GM13976 (cell line): ENCODE results near the gene CHFR.
"Not testable (repeated sequence)": the region's sequence is repeated elsewhere in the genome, so short reads cannot be mapped to it uniquely, and the experiment has no call there.

Experiments
- DNase-seq: peaks from one replicate; pipeline ENCODE4 v3.0.0; 2012; ENCODE audit warnings: low spot score
- in situ Hi-C: fragments of 300-500 bp; cut with MboI; formaldehyde crosslinking; loops from one replicate; pipeline ENCODE4 v1.12.0; 2022; ENCODE audit warnings: low sequenced_read_pairs, mixed read lengths, inconsistent platforms; ENCODE audit not compliant: unreplicated experiment
- TF ChIP-seq, protein P1 (sequence below): IDR thresholded peaks from 2 replicates; pipeline ENCODE4 v1.5.1; 2012; ENCODE audit warnings: borderline replicate concordance, mild to moderate bottlenecking; ENCODE audit not compliant: insufficient read depth; ENCODE audit errors: extremely low read depth, missing control alignments, control extremely low read depth

The CHFR gene

DNA sequence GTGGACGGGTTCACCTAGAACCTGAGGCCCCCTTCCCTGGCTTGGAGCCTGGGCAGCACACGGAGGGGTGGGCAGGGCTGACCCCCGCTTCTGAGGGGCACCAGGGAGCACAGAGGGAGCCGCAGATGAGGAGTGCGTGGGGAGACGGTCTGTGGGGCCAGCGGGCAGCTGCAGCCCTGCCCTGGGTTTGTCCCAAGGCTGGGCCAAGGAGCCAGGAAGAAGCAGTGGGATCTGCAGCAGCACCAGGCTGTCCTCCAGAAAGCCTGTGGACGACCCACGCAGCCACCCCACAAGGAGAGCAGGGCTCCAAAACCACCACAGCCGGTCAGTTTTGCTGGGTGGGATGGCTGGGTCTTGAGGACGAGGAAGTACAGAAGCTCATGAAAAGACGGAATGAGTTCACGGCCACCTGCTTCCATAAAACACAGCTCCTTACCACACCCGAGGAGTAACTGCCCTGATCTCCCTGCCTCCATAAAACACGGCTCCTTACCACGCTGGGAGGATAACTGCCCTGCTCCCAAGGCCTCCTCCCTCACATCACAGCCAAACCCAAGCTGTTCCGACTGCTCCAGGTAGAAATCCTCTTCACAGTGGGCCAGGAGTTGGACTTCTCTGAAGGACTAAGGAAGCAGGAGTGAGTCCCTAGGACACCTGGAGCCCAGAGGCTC, 48.9 kb downstream of the CHFR start:
- TF ChIP-seq, protein P1, sequence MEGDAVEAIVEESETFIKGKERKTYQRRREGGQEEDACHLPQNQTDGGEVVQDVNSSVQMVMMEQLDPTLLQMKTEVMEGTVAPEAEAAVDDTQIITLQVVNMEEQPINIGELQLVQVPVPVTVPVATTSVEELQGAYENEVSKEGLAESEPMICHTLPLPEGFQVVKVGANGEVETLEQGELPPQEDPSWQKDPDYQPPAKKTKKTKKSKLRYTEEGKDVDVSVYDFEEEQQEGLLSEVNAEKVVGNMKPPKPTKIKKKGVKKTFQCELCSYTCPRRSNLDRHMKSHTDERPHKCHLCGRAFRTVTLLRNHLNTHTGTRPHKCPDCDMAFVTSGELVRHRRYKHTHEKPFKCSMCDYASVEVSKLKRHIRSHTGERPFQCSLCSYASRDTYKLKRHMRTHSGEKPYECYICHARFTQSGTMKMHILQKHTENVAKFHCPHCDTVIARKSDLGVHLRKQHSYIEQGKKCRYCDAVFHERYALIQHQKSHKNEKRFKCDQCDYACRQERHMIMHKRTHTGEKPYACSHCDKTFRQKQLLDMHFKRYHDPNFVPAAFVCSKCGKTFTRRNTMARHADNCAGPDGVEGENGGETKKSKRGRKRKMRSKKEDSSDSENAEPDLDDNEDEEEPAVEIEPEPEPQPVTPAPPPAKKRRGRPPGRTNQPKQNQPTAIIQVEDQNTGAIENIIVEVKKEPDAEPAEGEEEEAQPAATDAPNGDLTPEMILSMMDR = no peak
- no peak for DNase-seq
- in situ Hi-C loops = no loop called here

DNA sequence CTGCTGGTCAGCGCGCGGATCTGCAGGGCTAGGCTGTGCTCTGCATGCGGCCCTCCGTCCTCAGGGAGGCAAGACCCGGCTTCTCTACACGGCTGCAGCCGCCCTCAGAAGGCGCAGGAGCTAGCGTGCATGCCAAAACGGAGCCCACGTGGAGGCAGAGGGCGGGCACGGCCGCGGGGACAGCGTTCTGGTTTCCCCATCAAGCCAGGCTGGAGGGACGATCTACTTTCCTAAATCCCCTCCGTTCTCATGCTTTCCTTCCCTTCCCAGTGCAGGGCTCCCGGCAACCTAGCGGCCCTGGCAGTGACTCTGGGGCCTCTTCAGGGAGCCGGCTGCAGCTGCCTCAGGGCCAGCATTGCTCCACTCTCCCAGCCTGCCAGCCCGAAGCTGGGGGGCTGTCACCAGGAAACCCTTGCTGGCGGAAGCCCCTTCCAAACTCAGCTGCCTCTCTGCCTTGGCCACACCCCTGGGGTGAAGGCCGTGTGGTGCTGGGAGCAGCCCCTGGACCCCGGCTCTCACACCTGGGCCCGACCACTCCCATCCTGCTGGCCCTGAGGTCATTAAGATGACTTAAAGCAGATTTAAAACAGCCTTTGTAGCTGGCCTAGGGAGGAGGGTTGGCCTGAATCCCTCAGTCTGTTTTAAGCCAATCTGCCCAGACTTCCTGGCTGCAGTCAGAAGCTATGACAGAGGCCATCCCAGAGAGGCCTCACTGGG, 49.6 kb downstream of the CHFR start:
- in situ Hi-C loops = no loop called here
- TF ChIP-seq, protein P1 = no peak
- no peak for DNase-seq

DNA sequence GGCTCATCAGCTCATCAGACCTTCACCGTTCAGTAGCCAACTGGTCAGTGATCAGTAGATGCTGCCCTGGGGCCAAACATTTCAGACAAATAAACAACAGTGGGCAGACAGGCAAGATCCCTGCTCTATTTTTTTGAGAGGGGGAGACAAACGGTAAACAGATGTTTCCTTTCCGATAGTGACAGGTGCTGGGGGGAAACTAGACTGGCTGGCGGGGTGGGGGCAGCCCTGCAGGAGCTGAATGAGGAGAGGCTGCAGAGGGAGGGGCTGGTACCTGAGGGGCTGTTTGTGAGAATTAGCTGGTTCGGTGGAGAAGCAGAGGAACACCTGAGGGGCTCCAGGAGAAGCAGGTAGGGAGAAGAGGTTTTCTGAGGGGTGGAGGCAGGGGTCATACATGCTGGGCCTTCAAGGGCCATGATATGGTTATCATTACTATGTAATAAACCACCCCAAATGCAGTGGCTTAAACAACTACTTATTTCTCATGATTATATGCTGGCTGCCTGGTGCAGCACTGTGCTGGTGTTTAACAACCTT, 50.5 kb downstream of the CHFR start:
- TF ChIP-seq, protein P1 = no peak
- in situ Hi-C loops = no loop called here

DNA sequence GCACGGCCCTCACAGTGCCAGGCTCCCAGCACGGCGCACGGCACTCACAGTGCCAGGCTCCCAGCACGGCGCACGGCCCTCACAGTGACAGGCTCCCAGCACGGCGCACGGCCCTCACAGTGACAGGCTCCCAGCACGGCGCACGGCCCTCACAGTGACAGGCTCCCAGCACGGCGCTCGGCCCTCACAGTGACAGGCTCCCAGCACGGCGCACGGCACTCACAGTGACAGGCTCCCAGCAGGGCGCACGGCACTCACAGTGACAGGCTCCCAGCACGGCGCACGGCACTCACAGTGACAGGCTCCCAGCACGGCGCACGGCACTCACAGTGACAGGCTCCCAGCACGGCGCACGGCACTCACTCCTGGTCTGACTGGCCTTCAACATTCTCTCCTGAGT, 51.2 kb downstream of the CHFR start:
- in situ Hi-C loops, DNase-seq: not testable (repeated sequence)

More for the DNA sequence above, 50.5 kb downstream of the CHFR start:
- DNase-seq = no peak

DNA sequence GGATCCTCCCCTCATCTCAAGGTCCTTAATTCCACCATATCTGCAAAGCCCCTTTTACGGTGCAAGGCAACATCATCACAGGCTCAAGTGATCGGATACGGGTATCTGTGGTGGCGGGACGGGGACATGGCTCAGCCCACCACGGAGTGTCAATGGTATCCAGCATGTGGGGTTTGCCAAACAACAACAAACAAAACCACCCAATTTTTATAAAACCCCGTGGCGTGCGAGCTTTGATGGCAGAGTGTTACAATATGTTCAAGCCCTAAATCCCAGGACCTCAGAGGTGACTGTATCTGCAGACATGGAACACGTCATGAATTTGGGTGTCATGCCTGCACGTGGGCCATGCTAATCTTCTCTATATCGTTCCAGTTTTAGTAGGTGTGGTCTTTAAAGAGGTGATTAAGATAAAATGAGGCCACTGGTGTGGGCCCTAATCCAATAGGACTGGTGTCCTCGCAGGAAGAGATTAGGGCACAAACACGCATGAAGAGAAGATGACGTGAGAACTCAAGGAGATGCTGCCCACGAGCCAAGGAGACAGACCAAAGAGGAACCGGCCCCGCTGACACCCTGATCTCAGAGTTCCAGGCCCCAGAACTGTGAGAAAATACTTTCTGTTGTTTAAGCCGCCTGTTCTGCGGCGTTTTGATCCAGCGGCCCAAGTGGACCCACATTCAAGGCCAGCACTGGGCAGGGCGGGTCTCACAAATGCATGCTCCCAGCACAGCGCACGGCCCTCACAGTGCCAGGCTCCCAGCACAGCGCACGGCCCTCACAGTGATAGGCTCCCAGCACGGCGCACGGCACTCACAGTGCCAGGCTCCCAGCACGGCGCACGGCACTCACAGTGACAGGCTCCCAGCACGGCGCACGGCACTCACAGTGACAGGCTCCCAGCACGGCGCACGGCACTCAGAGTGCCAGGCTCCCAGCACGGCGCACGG, 52.1 kb downstream of the CHFR start:
- no peak for DNase-seq
- in situ Hi-C loops = no loop called here

DNA sequence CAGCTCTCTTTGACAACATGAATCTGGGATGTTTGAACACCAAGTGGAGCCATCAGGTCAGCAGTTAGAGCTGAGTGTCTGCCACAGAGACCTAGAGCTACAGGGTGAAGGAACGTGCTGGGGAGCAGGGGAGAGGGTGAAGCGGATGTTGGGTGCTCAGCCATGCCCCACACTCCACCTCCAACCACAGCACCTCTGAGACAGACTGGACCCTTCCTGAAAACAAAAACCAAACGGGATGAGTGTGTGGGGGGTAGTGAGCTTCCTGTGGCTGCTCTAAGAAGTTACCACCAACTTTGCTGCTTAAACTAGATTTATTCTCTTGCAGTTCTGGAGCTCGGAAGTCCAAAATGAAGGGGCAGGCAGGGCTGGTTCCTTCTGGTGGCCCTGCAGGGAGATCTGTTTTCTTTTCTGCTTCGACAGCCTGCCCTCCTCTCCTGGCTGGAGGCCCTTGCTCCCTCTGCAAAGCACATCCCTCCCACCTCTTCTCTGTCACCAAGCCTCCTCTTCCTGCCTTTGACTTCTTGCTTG, 53.2 kb downstream of the CHFR start:
- TF ChIP-seq, protein P1 = no peak
- DNase-seq = no peak
- in situ Hi-C loops = no loop called here

More for the DNA sequence above, 52.1 kb downstream of the CHFR start:
- TF ChIP-seq, protein P1 = no peak
